Activated CD4-positive, alpha-beta T cell treated with anti-CD3 and anti-CD28 coated beads for 24 hours (primary cell): ENCODE measurements around the gene NOG.

ENCODE experiments used
- DNase-seq, 2 donors: peaks; one replicate each; pipeline ENCODE4 v3.0.0-alpha.2; 2020; ENCODE audit warnings: low read depth in 2 of 2

NOG gene

DNA sequence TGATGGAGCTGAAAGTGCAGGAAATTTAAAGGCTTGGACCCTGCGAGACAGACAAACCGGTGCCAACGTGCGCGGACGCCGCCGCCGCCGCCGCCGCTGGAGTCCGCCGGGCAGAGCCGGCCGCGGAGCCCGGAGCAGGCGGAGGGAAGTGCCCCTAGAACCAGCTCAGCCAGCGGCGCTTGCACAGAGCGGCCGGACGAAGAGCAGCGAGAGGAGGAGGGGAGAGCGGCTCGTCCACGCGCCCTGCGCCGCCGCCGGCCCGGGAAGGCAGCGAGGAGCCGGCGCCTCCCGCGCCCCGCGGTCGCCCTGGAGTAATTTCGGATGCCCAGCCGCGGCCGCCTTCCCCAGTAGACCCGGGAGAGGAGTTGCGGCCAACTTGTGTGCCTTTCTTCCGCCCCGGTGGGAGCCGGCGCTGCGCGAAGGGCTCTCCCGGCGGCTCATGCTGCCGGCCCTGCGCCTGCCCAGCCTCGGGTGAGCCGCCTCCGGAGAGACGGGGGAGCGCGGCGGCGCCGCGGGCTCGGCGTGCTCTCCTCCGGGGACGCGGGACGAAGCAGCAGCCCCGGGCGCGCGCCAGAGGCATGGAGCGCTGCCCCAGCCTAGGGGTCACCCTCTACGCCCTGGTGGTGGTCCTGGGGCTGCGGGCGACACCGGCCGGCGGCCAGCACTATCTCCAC lies at the start of gene NOG:
NOG (plus strand) TSS at position 54 of the 674 bp plus-strand sequence; CDS start at position 579, 525 bp downstream.
- peak in 1 of 2 donors; percentile 25 for DNase-seq

- no peak for DNase-seq
These were observed 48.4 kb upstream of the NOG start for GRCh38 chr17:56545106-56545505.

GRCh38 chr17:56545930-56546329 lies 47.6 kb upstream of the NOG start:
- DNase-seq, result no peak

DNA sequence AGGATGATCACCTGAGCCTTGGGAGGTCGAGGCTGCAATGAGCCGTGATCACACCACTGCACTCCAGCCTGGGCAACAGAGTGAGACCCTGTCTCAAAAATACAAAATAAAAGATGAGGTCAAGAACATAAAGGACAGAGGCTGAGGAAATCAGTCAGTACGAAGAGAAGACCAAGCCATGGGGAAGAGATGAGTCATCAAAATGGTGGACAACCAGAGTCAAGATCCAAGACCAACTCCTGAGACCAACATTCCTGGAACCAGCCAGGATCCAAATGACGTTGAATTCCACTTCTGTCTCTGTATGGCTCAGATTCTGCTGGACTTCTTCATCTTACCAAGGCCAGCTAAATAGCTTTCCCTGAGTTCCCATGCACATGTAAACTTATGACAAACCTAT lies 44.8 kb upstream of the NOG start:
- no peak for DNase-seq

DNA sequence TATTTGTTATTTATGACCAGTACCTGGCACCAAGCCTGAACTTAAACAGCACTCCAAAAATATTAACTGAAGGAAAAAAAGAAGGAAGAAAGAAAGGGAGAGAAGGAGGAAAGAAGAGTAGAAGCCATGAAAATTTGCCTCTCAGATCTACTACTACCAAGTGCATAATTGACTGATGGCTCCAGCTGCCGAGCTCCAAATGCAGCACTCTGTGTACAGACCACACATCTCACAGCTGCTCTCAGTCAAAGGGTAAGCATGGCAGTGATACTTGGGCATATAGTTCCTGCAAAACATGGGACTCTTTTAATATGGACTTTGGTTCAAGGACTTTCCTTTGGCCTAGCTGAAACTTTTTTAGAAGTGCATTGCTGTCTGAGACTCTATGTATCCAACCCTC lies 44.0 kb upstream of the NOG start:
- DNase-seq, result no peak

DNA sequence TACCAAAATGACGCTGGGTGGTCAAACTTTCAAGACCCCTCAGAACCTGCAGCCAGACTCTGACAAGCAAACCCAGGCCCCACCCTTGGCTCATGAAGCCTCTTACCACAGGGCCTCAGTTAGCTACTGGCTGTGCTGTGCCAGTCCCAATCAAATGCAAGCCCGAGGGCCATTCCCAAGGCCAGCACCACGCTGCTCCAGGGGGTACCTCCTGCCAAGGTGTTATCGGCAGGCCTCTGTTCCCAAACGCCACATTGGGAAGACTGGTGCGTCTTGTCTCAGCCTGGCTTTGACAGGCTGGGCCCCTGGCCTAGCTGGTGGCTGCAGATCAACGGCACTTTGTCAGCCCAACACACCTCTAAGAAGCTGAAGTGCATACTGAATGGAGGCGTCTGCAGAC lies 35.8 kb upstream of the NOG start:
- no peak for DNase-seq

DNA sequence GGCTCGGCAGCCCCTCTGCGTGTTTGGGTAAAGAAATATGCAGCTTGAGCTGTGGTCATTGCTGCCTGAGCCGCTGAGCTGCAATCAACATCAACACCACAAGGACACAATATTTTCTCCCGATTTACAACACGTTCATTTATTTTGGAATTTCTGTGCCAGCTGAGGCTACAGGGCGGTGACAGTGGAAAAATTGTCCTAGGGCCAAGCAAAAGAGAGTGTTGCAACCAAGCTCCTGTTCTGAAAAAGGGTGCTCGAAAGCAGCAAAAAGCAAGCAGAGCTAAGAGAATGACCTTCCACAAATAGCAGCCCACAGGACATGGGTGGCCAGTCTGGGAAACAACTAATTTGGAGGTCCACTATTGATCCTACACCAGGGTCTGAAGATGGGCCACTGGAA lies 35.4 kb upstream of the NOG start:
- no peak for DNase-seq

- no peak for DNase-seq
These were observed 23.3 kb upstream of the NOG start for GRCh38 chr17:56570199-56570598.

DNA sequence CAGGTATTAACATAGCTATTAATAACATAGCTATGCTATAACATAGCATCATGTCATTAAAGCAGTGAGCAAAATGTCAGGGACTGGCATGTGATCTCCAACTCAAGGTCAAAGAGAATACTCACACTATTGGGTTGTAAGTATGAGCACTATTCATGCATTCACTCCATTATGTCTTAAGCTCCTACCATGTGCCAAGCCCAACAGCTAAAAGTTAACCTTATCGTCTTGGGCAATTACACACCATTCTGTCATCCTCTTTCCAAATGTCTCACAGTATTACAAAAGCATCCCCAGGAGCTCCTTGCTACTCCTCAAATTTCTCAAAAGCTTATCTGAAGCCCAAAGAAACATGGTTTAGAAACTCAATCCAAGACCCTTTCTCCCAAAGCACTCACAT lies 22.0 kb upstream of the NOG start:
- DNase-seq, result no peak

GRCh38 chr17:56577190-56577842 lies 16.2 kb upstream of the NOG start:
- no peak for DNase-seq

DNA sequence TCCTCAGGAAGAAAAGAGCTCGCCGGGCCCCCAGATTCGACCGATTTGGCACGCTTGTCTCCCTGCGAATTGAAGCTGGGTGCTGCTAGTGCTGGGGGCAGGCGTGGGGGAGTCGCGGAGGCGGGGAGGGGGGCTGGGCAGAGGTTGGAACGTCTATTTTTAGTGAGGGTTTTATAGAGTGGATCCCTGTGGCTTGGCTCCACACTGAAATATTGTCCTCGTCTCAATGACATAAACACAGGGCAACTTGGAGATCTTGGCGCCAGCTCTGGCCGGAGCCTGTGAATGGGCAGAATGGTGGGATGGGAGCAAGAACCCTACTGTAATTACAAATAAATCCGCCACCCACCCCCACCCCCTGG lies 15.7 kb upstream of the NOG start:
- no peak for DNase-seq

DNA sequence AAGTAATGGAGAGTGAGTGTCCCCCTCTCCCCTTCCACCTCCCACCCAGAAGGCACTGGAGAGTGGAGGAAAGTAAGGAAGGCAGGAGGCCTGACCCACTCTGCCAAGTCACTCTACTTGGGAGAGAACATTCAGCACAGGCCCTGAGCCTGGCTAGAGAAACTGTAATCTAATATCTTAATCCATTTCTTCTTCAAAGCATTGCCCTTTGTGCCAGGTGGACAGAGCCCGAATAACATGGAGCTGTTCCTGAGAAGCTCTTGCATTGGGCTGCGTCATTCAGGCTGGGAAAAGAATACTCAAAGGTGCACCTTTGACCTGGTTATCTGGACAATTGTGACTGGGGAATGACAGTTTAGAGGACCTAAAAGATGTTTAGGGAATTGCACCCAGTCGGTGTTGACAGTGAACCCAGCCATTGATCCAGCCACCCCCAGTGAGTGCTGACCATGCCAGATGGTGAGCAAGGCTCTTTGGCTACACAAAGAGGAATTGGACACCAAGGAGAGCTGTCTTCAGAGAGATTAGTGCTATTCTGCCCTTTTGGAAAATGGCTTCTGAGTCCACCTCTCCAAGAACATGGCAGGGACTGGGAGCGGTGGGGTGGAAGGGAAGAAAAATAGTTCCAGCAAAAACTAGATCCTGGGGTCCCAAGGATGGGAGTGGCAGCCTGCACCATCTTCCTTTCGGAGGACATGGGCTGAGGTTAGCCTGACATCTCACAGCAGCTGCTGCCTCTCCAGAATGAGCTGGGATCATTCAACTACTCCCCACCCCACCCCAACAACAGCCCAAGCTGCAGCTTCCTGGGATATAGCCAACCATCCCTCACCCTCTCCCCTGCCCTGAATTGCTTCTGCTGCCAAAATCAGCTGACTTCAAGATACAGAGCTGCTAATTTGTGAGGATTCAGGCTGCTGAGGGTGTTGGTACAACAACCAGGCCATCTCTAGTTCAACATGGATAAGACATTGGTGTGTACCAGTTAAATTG lies 11.6 kb upstream of the NOG start:
- DNase-seq, result no peak

GRCh38 chr17:56583772-56584171 lies 9.7 kb upstream of the NOG start:
- DNase-seq, result no peak

DNA sequence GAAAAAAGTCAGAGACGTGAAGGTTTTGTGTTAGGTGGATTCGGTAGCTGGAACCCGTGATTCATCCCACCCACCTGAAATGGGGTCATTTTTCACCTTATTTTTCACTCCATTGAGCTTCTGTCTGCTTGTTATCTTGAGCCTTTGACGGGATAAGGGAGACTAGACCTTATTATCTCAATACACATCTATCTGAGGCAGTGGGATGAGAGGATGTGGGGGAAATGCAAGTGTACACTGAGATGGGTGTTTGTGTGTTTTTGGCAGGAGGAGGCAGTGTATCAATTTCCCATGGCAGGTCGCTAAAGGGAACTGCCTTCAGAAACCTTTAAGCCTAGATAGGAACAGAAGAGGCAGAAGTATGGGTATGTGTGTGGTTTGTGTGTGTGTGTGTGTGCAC lies 6.2 kb upstream of the NOG start:
- no peak for DNase-seq

GRCh38 chr17:56592487-56593085 lies 913 bp upstream of the NOG start:
- peak; percentile 47 to 59 for DNase-seq

DNA sequence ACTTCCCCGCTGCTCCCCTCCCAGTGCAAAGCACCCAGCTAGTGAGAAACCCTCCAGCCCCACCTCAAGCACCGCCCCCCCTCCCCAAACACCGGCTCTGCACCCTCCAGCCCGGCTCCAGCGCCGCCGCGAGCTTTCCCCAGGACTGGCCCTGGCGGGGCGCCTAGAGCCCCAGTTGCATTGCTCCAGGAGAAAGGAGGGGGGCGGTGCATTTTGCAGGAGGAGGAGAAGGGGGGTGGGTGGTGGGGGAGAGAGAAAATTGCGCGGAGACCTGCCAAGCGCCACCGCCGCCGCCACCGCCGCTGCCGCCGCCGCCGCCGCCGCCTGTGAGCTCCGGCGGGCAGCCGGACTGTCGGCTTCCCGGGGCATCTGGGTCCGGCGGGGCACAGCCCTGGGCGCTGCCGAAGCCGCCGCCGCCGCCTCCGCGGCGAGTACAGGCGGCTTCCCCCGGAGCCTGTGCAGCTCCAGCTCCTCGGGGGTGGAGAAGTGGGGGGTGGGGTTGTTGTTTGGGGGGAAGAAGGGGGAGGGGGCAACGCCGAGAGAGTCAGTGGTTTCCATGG lies 333 bp upstream of the NOG start:
- DNase-seq, result peak in 1 of 2 donors; percentile 7

DNA sequence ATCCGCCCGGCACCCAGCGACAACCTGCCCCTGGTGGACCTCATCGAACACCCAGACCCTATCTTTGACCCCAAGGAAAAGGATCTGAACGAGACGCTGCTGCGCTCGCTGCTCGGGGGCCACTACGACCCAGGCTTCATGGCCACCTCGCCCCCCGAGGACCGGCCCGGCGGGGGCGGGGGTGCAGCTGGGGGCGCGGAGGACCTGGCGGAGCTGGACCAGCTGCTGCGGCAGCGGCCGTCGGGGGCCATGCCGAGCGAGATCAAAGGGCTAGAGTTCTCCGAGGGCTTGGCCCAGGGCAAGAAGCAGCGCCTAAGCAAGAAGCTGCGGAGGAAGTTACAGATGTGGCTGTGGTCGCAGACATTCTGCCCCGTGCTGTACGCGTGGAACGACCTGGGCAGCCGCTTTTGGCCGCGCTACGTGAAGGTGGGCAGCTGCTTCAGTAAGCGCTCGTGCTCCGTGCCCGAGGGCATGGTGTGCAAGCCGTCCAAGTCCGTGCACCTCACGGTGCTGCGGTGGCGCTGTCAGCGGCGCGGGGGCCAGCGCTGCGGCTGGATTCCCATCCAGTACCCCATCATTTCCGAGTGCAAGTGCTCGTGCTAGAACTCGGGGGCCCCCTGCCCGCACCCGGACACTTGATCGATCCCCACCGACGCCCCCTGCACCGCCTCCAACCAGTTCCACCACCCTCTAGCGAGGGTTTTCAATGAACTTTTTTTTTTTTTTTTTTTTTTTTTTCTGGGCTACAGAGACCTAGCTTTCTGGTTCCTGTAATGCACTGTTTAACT lies 1.0 kb downstream of the NOG start:
- DNase-seq, result peak in 1 of 2 donors; percentile 5

DNA sequence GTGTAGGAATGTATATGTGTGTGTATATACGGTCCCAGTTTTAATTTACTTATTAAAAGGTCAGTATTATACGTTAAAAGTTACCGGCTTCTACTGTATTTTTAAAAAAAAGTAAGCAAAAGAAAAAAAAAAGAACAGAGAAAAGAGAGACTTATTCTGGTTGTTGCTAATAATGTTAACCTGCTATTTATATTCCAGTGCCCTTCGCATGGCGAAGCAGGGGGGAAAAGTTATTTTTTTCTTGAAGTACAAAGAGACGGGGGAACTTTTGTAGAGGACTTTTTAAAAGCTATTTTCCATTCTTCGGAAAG lies 1.6 kb downstream of the NOG start:
- DNase-seq, result no peak

GRCh38 chr17:56595831-56596690 lies 2.6 kb downstream of the NOG start:
- peak in 1 of 2 donors; percentile 10 for DNase-seq
